GM19324 (cell line): ENCODE measurements around the gene RNASET2.

ENCODE experiments used
- ATAC-seq: cut with Tn5 transposase; IDR thresholded peaks from one replicate; pipeline ENCODE4 v1.9.1; 2021; ENCODE audit warnings: mild to moderate bottlenecking, moderate library complexity; ENCODE audit not compliant: unreplicated experiment, low FRiP score

RNASET2 gene

GRCh38 chr6:166956444-166957086 is at the start of gene RNASET2:
Gene RNASET2, minus strand, starts transcription at chr6:166956550. Its CDS starts 368 bp downstream, at chr6:166956182.
- ATAC-seq, result peak; percentile 80

DNA sequence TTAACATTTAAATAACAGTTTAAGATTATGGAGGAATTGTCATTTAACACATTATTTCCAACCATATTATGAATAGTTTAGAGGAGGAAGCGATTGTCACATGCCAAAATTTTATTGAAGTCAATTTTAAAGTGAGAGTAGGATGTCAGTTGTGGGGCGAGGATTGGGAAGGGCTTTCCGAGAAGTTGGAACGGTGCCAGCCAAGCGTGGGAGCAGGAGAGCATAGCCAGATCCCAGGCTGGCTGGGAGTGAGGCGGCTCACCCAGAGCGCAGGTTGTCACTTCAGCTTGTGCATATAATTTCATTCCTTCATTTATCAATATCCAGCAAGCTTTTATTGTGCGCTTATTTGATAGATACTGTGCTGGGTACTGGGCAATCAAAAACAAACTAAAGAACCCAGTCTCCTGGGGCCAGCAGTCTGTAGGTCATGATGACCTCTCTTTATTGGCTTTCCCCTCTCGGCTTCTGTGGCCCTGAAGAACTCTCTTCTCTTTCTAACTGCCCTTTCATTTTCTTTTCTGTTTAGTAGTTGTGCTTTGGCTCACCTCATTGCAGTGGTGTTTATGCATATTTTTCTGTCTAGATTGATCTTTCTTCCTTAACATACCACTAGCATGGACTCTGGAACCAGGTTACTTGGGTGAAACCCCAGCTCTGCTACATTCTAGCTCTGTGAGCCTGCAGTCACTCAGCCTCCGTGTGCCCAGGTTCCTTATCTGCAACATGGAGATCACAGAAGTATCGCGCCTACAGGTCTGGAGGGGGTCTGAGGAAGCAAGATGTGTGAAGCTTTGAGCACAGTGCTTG is 49.2 kb upstream of the RNASET2 start:
- no peak for ATAC-seq

GRCh38 chr6:167000759-167001158 is 44.4 kb upstream of the RNASET2 start:
- ATAC-seq, result no peak

GRCh38 chr6:166999884-167000253 is 43.5 kb upstream of the RNASET2 start:
- no peak for ATAC-seq

DNA sequence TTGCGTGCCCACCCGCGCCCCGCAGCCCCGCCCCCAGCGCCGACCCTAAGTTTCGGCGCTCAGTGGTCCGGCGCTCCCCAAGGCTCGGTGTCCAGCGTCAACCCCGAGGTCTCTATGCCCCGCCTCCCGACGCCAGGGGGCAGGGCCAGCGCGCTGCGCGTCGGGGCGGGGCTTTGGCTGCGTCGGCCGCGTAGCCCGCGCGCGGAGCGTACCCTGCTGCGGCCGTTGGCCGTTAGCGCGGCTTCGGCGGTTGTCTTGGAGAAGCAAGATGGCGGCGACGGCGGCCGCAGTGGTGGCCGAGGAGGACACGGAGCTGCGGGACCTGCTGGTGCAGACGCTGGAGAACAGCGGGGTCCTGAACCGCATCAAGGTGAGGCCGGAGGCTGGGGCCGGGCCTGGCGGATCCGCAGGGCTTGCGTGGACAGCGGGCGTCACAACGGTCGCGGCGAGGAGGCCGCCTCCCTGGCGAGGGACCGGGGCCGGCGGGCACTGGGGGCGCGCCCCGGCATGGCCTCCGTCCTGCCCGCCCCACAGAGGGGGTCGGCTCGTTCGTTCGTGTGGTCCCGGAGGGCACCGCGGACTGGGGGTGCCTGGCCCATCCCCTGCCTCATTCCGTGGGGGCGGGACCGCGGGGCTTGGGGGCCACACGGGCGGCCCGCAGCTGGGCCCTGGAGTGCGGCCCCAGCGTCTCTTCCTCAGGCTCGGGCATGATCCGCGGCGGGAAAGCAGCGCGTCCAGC is 43.0 kb upstream of the RNASET2 start, which contains the start of gene CEP43:
TSS of gene CEP43 (plus strand) at position 253 of the 739 bp plus-strand sequence. CDS start at position 269, 16 bp downstream.
- peak; percentile 94 for ATAC-seq

- peak; percentile 8 for ATAC-seq
Measured at GRCh38 chr6:166998256-166999144, 42.1 kb upstream of the RNASET2 start.

- no peak for ATAC-seq
Measured at GRCh38 chr6:166997768-166998255, 41.5 kb upstream of the RNASET2 start.

DNA sequence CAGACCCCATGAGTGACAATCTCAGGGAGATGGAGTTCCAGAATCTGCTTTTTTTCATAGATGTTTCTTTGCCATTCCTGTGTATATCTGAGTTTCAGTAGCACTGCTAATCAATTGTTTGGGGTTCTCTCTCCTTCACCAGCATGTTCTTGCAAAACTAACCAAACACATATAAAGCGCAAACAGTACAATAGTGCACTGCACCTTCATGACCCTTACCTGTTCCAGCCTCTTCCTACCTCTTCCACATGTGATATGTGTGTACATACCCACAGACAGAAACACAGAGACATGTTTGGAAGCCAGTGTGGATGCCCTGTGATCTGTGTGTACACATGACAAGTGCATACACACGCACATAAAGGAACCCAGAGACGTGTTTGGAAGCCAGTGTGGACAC is 41.0 kb upstream of the RNASET2 start:
- ATAC-seq, result no peak

DNA sequence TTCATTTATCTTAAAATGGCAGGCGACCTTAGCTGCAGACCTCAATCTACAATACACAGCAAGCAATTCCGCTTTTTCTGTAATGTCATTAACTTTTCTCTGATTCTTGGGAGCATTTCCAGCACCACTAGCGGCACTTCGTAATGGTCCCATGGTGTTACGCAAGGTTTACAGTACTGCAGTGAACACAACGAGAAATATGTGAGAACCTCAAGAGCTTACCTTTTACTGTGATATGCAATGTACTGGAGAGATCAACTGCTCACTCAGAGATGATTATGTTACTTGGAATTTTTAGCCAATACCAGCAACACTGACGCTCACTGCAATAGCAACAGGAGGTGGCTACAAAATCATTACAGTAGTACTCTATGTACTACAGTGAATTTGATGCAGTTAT is 40.1 kb upstream of the RNASET2 start:
- ATAC-seq, result no peak

DNA sequence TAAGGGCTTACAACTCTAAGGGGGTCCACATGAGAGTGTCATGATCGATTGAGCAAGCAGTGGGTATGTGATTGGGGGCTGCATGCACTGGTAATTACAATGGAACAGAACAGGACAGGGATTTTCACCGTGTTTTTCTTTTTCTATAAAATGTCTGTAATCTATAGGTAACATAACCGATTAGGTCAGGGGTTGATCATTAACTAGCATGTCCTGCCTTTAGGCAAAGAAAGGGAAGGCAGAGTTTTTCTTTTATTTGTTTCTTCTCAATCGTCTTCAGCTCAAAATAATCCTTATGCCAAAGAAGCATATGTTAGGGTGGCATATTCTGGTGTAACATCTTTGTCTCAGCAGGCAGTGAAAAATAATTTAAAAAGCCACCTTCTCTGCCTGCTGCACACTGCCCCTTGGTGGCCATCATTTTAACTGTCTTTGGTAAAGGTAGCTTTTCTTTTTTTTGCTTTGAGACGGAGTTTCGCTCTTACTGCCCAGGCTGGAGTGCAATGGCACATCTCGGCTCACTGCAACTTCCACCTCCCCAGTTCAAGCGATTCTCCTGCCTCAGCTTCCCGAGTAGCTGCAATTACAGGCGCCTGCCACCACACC is 33.2 kb upstream of the RNASET2 start:
- peak; percentile 55 for ATAC-seq

- no peak for ATAC-seq
Measured at GRCh38 chr6:166988674-166989201, 32.4 kb upstream of the RNASET2 start.

DNA sequence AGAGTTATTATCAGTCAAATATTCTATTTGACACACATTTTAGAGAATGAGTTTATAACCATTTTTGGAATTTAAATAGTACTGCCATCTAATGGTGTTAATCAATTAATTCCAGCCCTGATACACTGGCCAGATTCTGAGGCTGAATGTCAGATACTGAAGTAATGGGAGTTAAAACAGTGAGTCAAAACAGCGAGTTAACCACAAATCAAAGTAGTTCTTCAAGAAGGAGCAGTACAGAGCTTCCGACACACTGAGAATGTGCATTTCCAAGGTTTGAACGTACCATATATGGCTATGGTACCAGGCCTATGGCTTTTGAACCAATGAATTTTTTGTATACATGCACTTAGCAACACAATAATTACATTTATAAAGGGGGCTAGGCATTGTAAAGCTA is 31.6 kb upstream of the RNASET2 start:
- ATAC-seq, result no peak

- ATAC-seq, result no peak
Measured at GRCh38 chr6:166987448-166987847, 31.1 kb upstream of the RNASET2 start.

GRCh38 chr6:166980738-166981137 is 24.4 kb upstream of the RNASET2 start:
- no peak for ATAC-seq

DNA sequence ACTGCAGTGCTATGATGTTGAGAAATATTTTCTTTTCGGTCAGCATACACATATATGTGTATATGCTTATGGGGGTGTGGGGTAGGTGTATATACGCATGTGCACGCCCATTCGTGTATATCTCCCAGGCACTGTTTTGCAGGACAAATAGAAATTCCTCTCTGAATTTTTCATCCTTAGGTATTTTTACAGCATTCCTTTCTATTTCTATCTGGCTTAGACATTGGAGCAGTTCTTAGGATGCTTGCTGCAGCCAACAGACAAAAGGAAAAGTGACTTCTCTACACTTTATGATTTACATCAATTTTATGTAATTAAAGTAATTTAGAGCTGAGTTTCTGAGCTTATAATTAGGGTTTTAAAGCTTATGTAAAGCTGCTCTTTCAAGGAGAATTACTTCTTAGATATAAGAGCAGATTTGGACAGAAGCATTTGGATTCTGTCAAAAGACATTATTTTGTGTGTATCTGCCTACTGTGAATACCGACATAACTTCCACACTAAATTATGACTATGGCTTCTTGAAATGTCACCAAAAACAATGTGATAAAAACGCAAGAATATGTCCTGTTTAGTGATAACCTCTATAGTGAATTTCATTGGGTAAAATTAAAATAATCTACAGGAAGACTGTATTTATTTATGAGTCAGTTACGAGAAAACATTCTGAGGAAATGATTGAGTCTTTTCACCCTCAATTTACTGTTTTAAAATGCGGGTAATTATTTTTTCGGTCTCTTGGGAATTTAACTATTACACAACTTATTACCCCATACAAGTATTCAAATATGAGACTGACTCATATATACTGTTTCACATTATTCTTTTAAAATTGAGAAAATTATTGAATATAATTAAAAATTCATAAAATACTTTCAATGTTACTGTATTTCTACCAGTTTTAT is 21.5 kb upstream of the RNASET2 start:
- ATAC-seq, result no peak

- no peak for ATAC-seq
Measured at GRCh38 chr6:166976636-166977035, 20.3 kb upstream of the RNASET2 start.

DNA sequence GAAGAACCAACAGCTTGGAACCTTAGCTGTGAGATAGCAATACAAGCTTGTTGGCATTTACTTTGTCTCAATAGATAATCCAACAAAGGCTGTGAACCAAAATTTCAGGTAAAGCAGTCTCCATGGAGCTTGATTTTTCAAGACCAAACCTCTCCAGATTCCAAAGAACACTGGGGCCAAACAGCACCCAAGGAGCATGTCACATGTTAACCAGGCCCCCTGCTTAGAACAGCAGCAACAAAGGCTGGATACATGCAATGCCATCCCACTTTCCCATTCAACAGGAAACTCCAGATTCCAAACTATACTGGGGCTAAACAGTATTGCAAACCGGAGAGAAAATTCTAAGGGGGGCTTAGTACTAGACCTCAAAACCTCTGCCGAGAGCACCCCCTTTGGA is 15.8 kb upstream of the RNASET2 start:
- ATAC-seq, result no peak

DNA sequence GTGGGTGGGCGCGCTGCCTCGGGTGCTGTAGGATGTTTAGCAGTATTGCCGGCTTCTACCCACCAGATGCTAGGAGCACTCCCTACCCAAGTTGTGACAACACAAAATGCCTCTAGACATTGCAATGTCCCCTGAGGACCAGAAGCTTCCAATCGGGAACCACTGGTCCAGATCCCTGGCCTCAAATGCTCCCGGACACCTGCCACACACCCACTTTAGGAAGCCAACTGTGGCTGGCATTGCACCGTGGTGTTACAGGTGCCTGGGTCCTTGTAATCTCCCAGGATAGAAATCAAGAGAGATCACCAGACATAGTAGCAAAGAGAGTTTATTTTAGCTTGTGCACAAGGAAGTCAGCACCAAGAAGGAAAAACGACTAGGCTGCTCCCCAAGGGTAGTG is 14.9 kb upstream of the RNASET2 start:
- ATAC-seq, result no peak
